Esophagus muscularis mucosa (tissue), 3 donors: ENCODE measurements around the gene SSTR4.

Experiments
- CTCF ChIP-seq, 3 experiments: fragments of 200-600 bp in 2 of 3; fragments of 450-650 bp in 1 of 3; sonication (generic) in 2 of 3; IDR thresholded peaks; one replicate each; pipeline ENCODE4 v1.5.1; 2017 to 2019; ENCODE audit warnings: antibody characterized with exemption in 3 of 3, mild to moderate bottlenecking in 2 of 3, moderate library complexity in 1 of 3
- POLR2A ChIP-seq: fragments of 450-650 bp; IDR thresholded peaks from one replicate; pipeline ENCODE4 v1.6.1; 2017; ENCODE audit warnings: antibody characterized with exemption, moderate library complexity, mild to moderate bottlenecking, low read depth
- POLR2AphosphoS5 ChIP-seq, 2 donors: sonication (generic); formaldehyde crosslinking; IDR thresholded peaks; one replicate each; pipeline ENCODE4 v1.6.1; 2017; ENCODE audit warnings: antibody characterized with exemption in 2 of 2

DNA sequence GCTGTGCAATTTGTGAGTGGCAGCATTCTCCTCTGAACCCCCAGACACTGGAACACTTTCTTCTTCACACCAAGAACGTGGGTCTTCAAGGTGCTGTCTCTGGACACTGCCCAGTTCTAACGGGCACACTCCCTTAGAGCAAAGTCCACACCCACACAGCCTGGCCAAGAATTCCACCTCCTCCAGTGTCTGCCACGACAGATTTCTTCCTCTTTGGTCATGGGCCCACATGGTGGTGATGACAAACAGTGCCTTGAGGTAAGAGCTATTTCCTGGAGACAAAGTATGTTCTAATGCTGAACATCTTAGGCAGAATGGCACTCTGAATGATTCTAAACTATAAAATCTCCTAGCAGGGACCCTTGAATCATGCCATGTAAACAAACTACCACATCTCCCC is 25.5 kb upstream of the SSTR4 start:
- no peak for TF ChIP-seq POLR2A
- TF ChIP-seq CTCF (IDR thresholded peaks at IDR 0.05), result no peak
- TF ChIP-seq POLR2AphosphoS5 (IDR thresholded peaks at IDR 0.05), result no peak
